OCI-M2 (cell line): ENCODE results near the gene CCDC102A.
"Not testable (repeated sequence)": the region's sequence is repeated elsewhere in the genome, so short reads cannot be mapped to it uniquely, and the experiment has no call there.

Experiments used
- DNase-seq: peaks from one replicate; lab custom pipeline; 2025; ENCODE audit not compliant: unreplicated experiment; lab: John Stamatoyannopoulos, UW

The CCDC102A gene

GRCh38 chr16:57536306-57537193, at the start of gene CCDC102A:
CCDC102A (minus strand) TSS chr16:57536571; CDS start chr16:57529177, 7,394 bp downstream.
- DNase-seq: no peak

- DNase-seq: no peak
Observed at GRCh38 chr16:57585051-57585687, 48.8 kb upstream of the CCDC102A start.

- no peak for DNase-seq
Observed at GRCh38 chr16:57579361-57579665, 42.9 kb upstream of the CCDC102A start.

- no peak for DNase-seq
Observed at GRCh38 chr16:57578521-57579360, 42.4 kb upstream of the CCDC102A start.

- no peak for DNase-seq
Observed at GRCh38 chr16:57577691-57578224, 41.4 kb upstream of the CCDC102A start.

- no peak for DNase-seq
Observed at GRCh38 chr16:57577214-57577613, 40.8 kb upstream of the CCDC102A start.

GRCh38 chr16:57576429-57576870, 40.1 kb upstream of the CCDC102A start:
- DNase-seq: peak; percentile 6

- no peak for DNase-seq
Observed at GRCh38 chr16:57575468-57576277, 39.3 kb upstream of the CCDC102A start.

- DNase-seq: no peak
Observed at GRCh38 chr16:57574646-57575467, 38.5 kb upstream of the CCDC102A start.

- no peak for DNase-seq
Observed at GRCh38 chr16:57574086-57574485, 37.7 kb upstream of the CCDC102A start.

GRCh38 chr16:57572978-57573728, 36.8 kb upstream of the CCDC102A start:
- no peak for DNase-seq

GRCh38 chr16:57571098-57571497, 34.7 kb upstream of the CCDC102A start:
- no peak for DNase-seq

GRCh38 chr16:57570301-57571070, 34.1 kb upstream of the CCDC102A start:
- no peak for DNase-seq

GRCh38 chr16:57569306-57569946, 33.1 kb upstream of the CCDC102A start:
- DNase-seq: no peak

- not testable (repeated sequence) for DNase-seq
Observed at GRCh38 chr16:57568772-57569171, 32.4 kb upstream of the CCDC102A start.

GRCh38 chr16:57568173-57568678, 31.9 kb upstream of the CCDC102A start:
- no peak for DNase-seq

- DNase-seq: no peak
Observed at GRCh38 chr16:57567691-57568090, 31.3 kb upstream of the CCDC102A start.
